ENCODE measurements around the gene SAT2. TPM values are rescaled to one million over a fixed set of nuclear protein-coding genes. Genes with fewer than 3 reads are reported as not detected.
"Not testable (repeated sequence)": the region's sequence is repeated elsewhere in the genome, so short reads cannot be mapped to it uniquely, and the experiment has no call there.

The SAT2 gene
- 73.6 TPM for total RNA-seq
- long read RNA-seq, transcript SAT2-214 (1 exons, 1,563 nt): minor isoform, 9 of 56 reads
- long read RNA-seq, transcript SAT2-201 (6 exons, 946 nt): minor isoform, 8 of 56 reads
- long read RNA-seq, transcript SAT2-202 (6 exons, 974 nt): major isoform, 20 of 56 reads
- long read RNA-seq, partial matches to known transcripts: 7 of 56 reads
- long read RNA-seq, other reads (novel, unspliced or antisense): 3 of 56 reads

GRCh38 chr17:7627250-7628121 lies at the start of gene SAT2:
Gene SAT2 (minus strand): TSS chr17:7627821. CDS start chr17:7627635, 186 bp downstream.
- peak; percentile 96 for DNase-seq (ENCODE audit: low spot score)

GRCh38 chr17:7676533-7676932 lies 48.9 kb upstream of the SAT2 start:
- no peak for DNase-seq (ENCODE audit: low spot score)

- DNase-seq (ENCODE audit: low spot score): no peak
Measured at GRCh38 chr17:7674934-7675333, 47.3 kb upstream of the SAT2 start.

- DNase-seq (ENCODE audit: low spot score): no peak
Measured at GRCh38 chr17:7673239-7673638, 45.6 kb upstream of the SAT2 start.

- no peak for DNase-seq (ENCODE audit: low spot score)
Measured at GRCh38 chr17:7668482-7668881, 40.9 kb upstream of the SAT2 start.

- DNase-seq (ENCODE audit: low spot score): no peak
Measured at GRCh38 chr17:7667656-7668406, 40.2 kb upstream of the SAT2 start.

GRCh38 chr17:7656958-7657609 lies 29.5 kb upstream of the SAT2 start:
- DNase-seq (ENCODE audit: low spot score): no peak

- DNase-seq (ENCODE audit: low spot score): no peak
Measured at GRCh38 chr17:7655541-7655840, 27.9 kb upstream of the SAT2 start.

GRCh38 chr17:7654832-7655540 lies 27.4 kb upstream of the SAT2 start:
- no peak for DNase-seq (ENCODE audit: low spot score)

GRCh38 chr17:7652388-7653356 lies 25.1 kb upstream of the SAT2 start:
- no peak for DNase-seq (ENCODE audit: low spot score)

GRCh38 chr17:7651665-7652387 lies 24.2 kb upstream of the SAT2 start:
- no peak for DNase-seq (ENCODE audit: low spot score)

GRCh38 chr17:7651097-7651664 lies 23.6 kb upstream of the SAT2 start:
- no peak for DNase-seq (ENCODE audit: low spot score)

- no peak for DNase-seq (ENCODE audit: low spot score)
Measured at GRCh38 chr17:7650509-7651096, 23.0 kb upstream of the SAT2 start, which contains the start of gene ATP1B2. Gene ATP1B2 (plus strand): TSS chr17:7650926. CDS start chr17:7651519, 593 bp downstream.

- DNase-seq (ENCODE audit: low spot score): no peak
Measured at GRCh38 chr17:7647018-7647417, 19.4 kb upstream of the SAT2 start.

GRCh38 chr17:7646457-7646856 lies 18.8 kb upstream of the SAT2 start:
- no peak for DNase-seq (ENCODE audit: low spot score)

- no peak for DNase-seq (ENCODE audit: low spot score)
Measured at GRCh38 chr17:7644775-7645174, 17.2 kb upstream of the SAT2 start.

- not testable (repeated sequence) for DNase-seq (ENCODE audit: low spot score)
Measured at GRCh38 chr17:7641635-7642034, 14.0 kb upstream of the SAT2 start.

GRCh38 chr17:7640783-7641182 lies 13.2 kb upstream of the SAT2 start:
- no peak for DNase-seq (ENCODE audit: low spot score)

Measured in mesenteric fat pad (tissue), 1 donor.